AG04450 (cell line): Measurements from ENCODE around the gene FBXO9. TPM values are rescaled to one million over a fixed set of nuclear protein-coding genes. Genes with fewer than 3 reads are reported as not detected.

Experiments used
- CTCF ChIA-PET: fragments of 300-600, 350-600 bp; formaldehyde crosslinking; extraction: SDS; loops from one replicate; lab custom pipeline; 2022; ENCODE audit warnings: antibody characterized with exemption, inconsistent platforms; lab: Charles Lee
- POLR2A ChIA-PET: fragments of 350-600 bp; formaldehyde crosslinking; extraction: SDS; loops from one replicate; lab custom pipeline; 2021; ENCODE audit warnings: antibody characterized with exemption, inconsistent platforms; lab: Yijun Ruan, JAX
- DNase-seq: peaks from one replicate; pipeline ENCODE4 v3.0.0-alpha.2; 2011; ENCODE audit warnings: low read depth, low spot score
- H3K27ac ChIP-seq: one replicate; pipeline ENCODE4 v1.5.1; 2012; ENCODE audit warnings: low read depth, low read length, control low read depth
- H3K27me3 ChIP-seq: one replicate; pipeline ENCODE4 v1.6.0; 2012; ENCODE audit warnings: low read length; ENCODE audit not compliant: control insufficient read depth, insufficient read depth
- H3K4me3 ChIP-seq: 2 replicates; pipeline ENCODE4 v1.5.1; 2011; ENCODE audit warnings: mild to moderate bottlenecking, low read depth, low read length, control low read depth
- H3K9me3 ChIP-seq: 2 replicates; pipeline ENCODE4 v1.5.1; 2012; ENCODE audit warnings: low read length; ENCODE audit not compliant: control insufficient read depth, insufficient read depth
- CTCF ChIP-seq: IDR thresholded peaks from 2 replicates; pipeline ENCODE4 v1.5.1; 2011; ENCODE audit warnings: low read depth, low read length, control low read depth, inconsistent platforms
- polyA minus RNA-seq: library from RNA; depleted of rRNA, polyadenylated mRNA; stranded (reverse); fragments of >200 nt; gene quantifications from 2 replicates; pipeline ENCODE4 v1.2.3, GENCODE V29; 2011; rRNA and poly(A)+ RNA removed
- polyA plus RNA-seq: library from polyadenylated mRNA; depleted of rRNA; stranded (reverse); fragments of >200 nt; gene quantifications from 2 replicates; pipeline ENCODE4 v1.2.3, GENCODE V29; 2011; rRNA removed

Gene FBXO9
- 74.0 and 90.2 TPM in 2 replicates for polyA plus RNA-seq
- polyA minus RNA-seq, result 55.5 and 73.1 TPM in 2 replicates

- ChIA-PET POLR2A (interaction anchor here (1.6 kb wide), 1 partner anchor 71 kb away, joined by 7 read pairs; no protein-coding TSS in a partner anchor), CTCF (interaction anchor here (0.6 to 4.4 kb wide), 2 partner anchors 70 to 105 kb away, joined by 4 to 45 read pairs; partner anchors contain the start of gene GSTA4)
- no peak for TF ChIP-seq CTCF
- no peaks in the 10 kb centered on the region for H3K27me3 ChIP-seq
- no peaks in the 10 kb centered on the region for H3K9me3 ChIP-seq
- H3K27ac ChIP-seq, result peak within 1 kb of the TSS; percentile 54
- peak within 1 kb of the TSS; percentile 76 for H3K4me3 ChIP-seq
- DNase-seq, result no peak
Observed at GRCh38 chr6:53065266-53066076, at the start of gene FBXO9. TSS of gene FBXO9 (plus strand) at chr6:53065404. CDS start at chr6:53065790, 386 bp downstream.

GRCh38 chr6:53015486-53015885 is 49.7 kb upstream of the FBXO9 start:
- no peak for TF ChIP-seq CTCF
- DNase-seq, result no peak
- H3K4me3 ChIP-seq, result no peak overlapping the region
- ChIA-PET CTCF (interaction anchor here (0.5 to 1.1 kb wide), 3 partner anchors 19 to 24 kb away, joined by 3 to 4 read pairs (median 4); no protein-coding TSS in a partner anchor), POLR2A (interaction anchor here (1.0 kb wide), 1 partner anchor 18 kb away, joined by 4 read pairs; no protein-coding TSS in a partner anchor)
- no peaks in the 10 kb centered on the region for H3K27me3 ChIP-seq
- no peaks in the 10 kb centered on the region for H3K9me3 ChIP-seq
- no peak overlapping the region for H3K27ac ChIP-seq

GRCh38 chr6:53018446-53018845 is 46.8 kb upstream of the FBXO9 start:
- Histone ChIP-seq H3K27ac (no peak overlapping the region), H3K4me3 (no peak overlapping the region), H3K27me3 (no peaks in the 10 kb centered on the region), H3K9me3 (no peaks in the 10 kb centered on the region)
- no peak for TF ChIP-seq CTCF
- ChIA-PET POLR2A (no interaction called here), CTCF (interaction anchor here (0.6 kb wide), 1 partner anchor 18 kb away, joined by 3 read pairs; no protein-coding TSS in a partner anchor)
- DNase-seq, result no peak

- no peaks in the 10 kb centered on the region for H3K27me3 ChIP-seq
- H3K9me3 ChIP-seq, result no peaks in the 10 kb centered on the region
- DNase-seq, result no peak
- no peak overlapping the region for H3K4me3 ChIP-seq
- ChIA-PET CTCF (interaction anchor here (0.6 to 0.7 kb wide), 2 partner anchors 19 to 205 kb away, joined by 3 to 7 read pairs; no protein-coding TSS in a partner anchor), POLR2A (no interaction called here)
- no peak overlapping the region for H3K27ac ChIP-seq
- TF ChIP-seq CTCF, result no peak
Observed at GRCh38 chr6:53020005-53020744, 45.0 kb upstream of the FBXO9 start.
